Endothelial cell of umbilical vein (primary cell): Measurements from ENCODE around the gene TMEM37. TPM values are rescaled to one million over a fixed set of nuclear protein-coding genes. Genes with fewer than 3 reads are reported as not detected.

Source experiments
- BruUV-seq: library from RNA; stranded (reverse); fragments of 400-500 nt; replicated peaks from 2 replicates; lab custom pipeline; 2021; lab: Mats Ljungman, UMichigan
- CTCF ChIA-PET: fragments of 300-600, 350-600 bp; sonication (Branson Sonifier 250); formaldehyde crosslinking; loops from one replicate; lab custom pipeline; 2021; ENCODE audit warnings: antibody characterized with exemption, inconsistent platforms; lab: Charles Lee
- POLR2A ChIA-PET: fragments of 300-600, 350-600 bp; sonication (Branson Sonifier 250); formaldehyde crosslinking; loops from one replicate; lab custom pipeline; 2021; ENCODE audit warnings: antibody characterized with exemption, inconsistent platforms; lab: Charles Lee
- DNase-seq: peaks from one replicate; pipeline ENCODE4 v3.0.0-alpha.2; 2011; ENCODE audit warnings: low read depth, low spot score
- FAIRE-seq: peaks from 2 replicates; lab custom pipeline; 2011; peaks lifted over from hg19 to GRCh38; lab: Jason Lieb, UNC
- H2AFZ ChIP-seq: 2 replicates; pipeline ENCODE4 v1.6.0; 2012; ENCODE audit warnings: low read depth, low read length, control low read depth, inconsistent platforms
- H3K27ac ChIP-seq: 2 replicates; pipeline ENCODE4 v1.5.1; 2011; ENCODE audit warnings: low read depth, mild to moderate bottlenecking, control low read depth, low read length, moderate library complexity; ENCODE audit not compliant: insufficient read depth
- H3K27me3 ChIP-seq, 2 experiments: 2 replicates each; pipeline versions ENCODE4 v1.6.0 to v1.6.1; 2011; ENCODE audit warnings: low read length in 2 of 2, mixed read lengths in 1 of 2; ENCODE audit not compliant: control insufficient read depth in 2 of 2, insufficient read depth in 2 of 2
- H3K36me3 ChIP-seq, 2 experiments: 2 replicates in 1 of 2; 3 replicates in 1 of 2; pipeline ENCODE4 v1.5.1; 2011; ENCODE audit warnings: low read length in 2 of 2, mild to moderate bottlenecking in 1 of 2, moderate library complexity in 1 of 2; ENCODE audit not compliant: control insufficient read depth in 2 of 2, insufficient read depth in 2 of 2; ENCODE audit errors: extremely low read depth in 1 of 2
- H3K4me1 ChIP-seq: 3 replicates; pipeline ENCODE4 v1.5.1; 2011; ENCODE audit warnings: mild to moderate bottlenecking, low read length; ENCODE audit not compliant: control insufficient read depth, insufficient read depth; ENCODE audit errors: extremely low read depth
- H3K4me2 ChIP-seq: 2 replicates; pipeline ENCODE4 v1.6.1; 2011; ENCODE audit warnings: low read length, control low read depth, mixed read lengths; ENCODE audit not compliant: insufficient read depth
- H3K4me3 ChIP-seq, 3 experiments: fragments of 200-600 bp in 1 of 3; sonication (generic), shearing (Covaris generic) in 1 of 3; replicated peaks in 1 of 3; 2 replicates each; pipeline ENCODE4 v1.5.1; 2011 to 2016; ENCODE audit warnings: control low read depth in 3 of 3, low read length in 3 of 3, mild to moderate bottlenecking in 2 of 3, inconsistent platforms in 1 of 3, low read depth in 1 of 3, moderate library complexity in 1 of 3; ENCODE audit not compliant: insufficient read depth in 1 of 3
- H3K79me2 ChIP-seq: 2 replicates; pipeline ENCODE4 v1.6.0; 2012; ENCODE audit warnings: low read length, inconsistent platforms; ENCODE audit not compliant: control insufficient read depth, insufficient read depth
- H3K9ac ChIP-seq: replicated peaks from 2 replicates; pipeline ENCODE3; 2011; ENCODE audit warnings: low read length, control low read depth; ENCODE audit not compliant: insufficient read depth; ENCODE audit errors: extremely low read depth
- H3K9me1 ChIP-seq: replicated peaks from 3 replicates; pipeline ENCODE4 v1.6.0; 2011; ENCODE audit warnings: mild to moderate bottlenecking, low read length; ENCODE audit not compliant: control insufficient read depth, insufficient read depth; ENCODE audit errors: extremely low read depth
- H3K9me3 ChIP-seq: replicated peaks from 2 replicates; pipeline ENCODE4 v1.5.1; 2012; ENCODE audit warnings: low read length, inconsistent platforms; ENCODE audit not compliant: control insufficient read depth, insufficient read depth
- H4K20me1 ChIP-seq: replicated peaks from 2 replicates; pipeline ENCODE3; 2011; ENCODE audit warnings: mild to moderate bottlenecking, low read length; ENCODE audit not compliant: control insufficient read depth, insufficient read depth; ENCODE audit errors: extremely low read depth
- CTCF ChIP-seq, 2 donors: IDR thresholded peaks; 1 replicate in 1 of 2; 2 replicates in 1 of 2; pipeline ENCODE4 v1.5.1; 2011; ENCODE audit warnings: low read length in 2 of 2, mild to moderate bottlenecking in 2 of 2, moderate library complexity in 2 of 2, control low read depth in 1 of 2, inconsistent platforms in 1 of 2, low read depth in 1 of 2; ENCODE audit not compliant: insufficient read depth in 1 of 2; ENCODE audit errors: extremely low read depth in 1 of 2
- FOS ChIP-seq: IDR thresholded peaks from 2 replicates; pipeline ENCODE4 v1.6.1; 2011; ENCODE audit warnings: mild to moderate bottlenecking, low read length, moderate library complexity, borderline replicate concordance; ENCODE audit not compliant: insufficient read depth
- GATA2 ChIP-seq: IDR thresholded peaks from 2 replicates; pipeline ENCODE4 v1.7.0; 2011; ENCODE audit warnings: low read depth, mild to moderate bottlenecking, moderate library complexity, mixed read lengths, low read length; ENCODE audit not compliant: insufficient read length, insufficient read depth
- JUN ChIP-seq: IDR thresholded peaks from 2 replicates; pipeline ENCODE4 v1.6.1; 2011; ENCODE audit warnings: borderline replicate concordance, low read depth; ENCODE audit not compliant: insufficient read length, insufficient read depth
- MAX ChIP-seq: IDR thresholded peaks from 2 replicates; pipeline ENCODE4 v1.6.1; 2011; ENCODE audit not compliant: insufficient read depth, insufficient read length
- MYC ChIP-seq: IDR thresholded peaks from one replicate; pipeline ENCODE4 v1.6.1; 2011; ENCODE audit warnings: mild to moderate bottlenecking, low read depth, low read length
- POLR2A ChIP-seq: IDR thresholded peaks from 2 replicates; pipeline ENCODE4 v1.6.1; 2012; ENCODE audit warnings: low read depth, mild to moderate bottlenecking, control low read depth, low read length
- POLR2AphosphoS5 ChIP-seq: IDR thresholded peaks from 2 replicates; pipeline ENCODE4 v1.6.1; 2012; ENCODE audit warnings: low read depth, mild to moderate bottlenecking, control low read depth, low read length, moderate library complexity; ENCODE audit not compliant: insufficient read depth
- dilution Hi-C: fragments of 300-500 bp; cut with MboI; formaldehyde crosslinking; loops from one replicate; pipeline ENCODE4 v1.15.0; 2019; ENCODE audit warnings: low sequenced_read_pairs; ENCODE audit not compliant: extremely low pct_ligation_motif_present
- intact Hi-C: fragments of 100-400 bp; cut with micrococcal nuclease; formaldehyde crosslinking; loops from one replicate; pipeline ENCODE4 v1.10.0; 2022
- polyA plus RNA-seq, 4 experiments: library from polyadenylated mRNA; depleted of rRNA in 3 of 4; stranded (reverse) in 3 of 4; unstranded in 1 of 4; fragments of >200 nt; gene quantifications; 2 replicates each; pipeline versions ENCODE4 v1.2.1 to v1.2.3, GENCODE V29; 2011 to 2012; ENCODE audit warnings: missing spikeins in 1 of 4
- total RNA-seq: library from RNA; stranded (reverse); gene quantifications from 2 replicates; pipeline ENCODE4 v1.2.3, GENCODE V29; 2021

Gene TMEM37
- total and polyA plus RNA-seq, 2 donors (not counting 3 experiments of a cell fraction or from before 2014, with no cell fraction given): 3.5 to 16.2 TPM

GRCh38 chr2:119415630-119416029, 16.0 kb upstream of the TMEM37 start:
- H3K36me3 ChIP-seq: no peaks in the 10 kb centered on the region
- H3K27ac ChIP-seq: no peak overlapping the region
- dilution Hi-C loops: no loop called here
- DNase-seq (no peak), FAIRE-seq (no peak)
- H3K4me3 ChIP-seq: no peak overlapping the region
- H3K79me2 ChIP-seq: no peaks in the 10 kb centered on the region
- no peak overlapping the region for H3K9ac ChIP-seq
- H3K9me1 ChIP-seq: no peaks in the 10 kb centered on the region
- intact Hi-C loops: no loop called here
- H3K4me1 ChIP-seq: no peaks in the 10 kb centered on the region
- CTCF ChIA-PET: interaction anchor here (1.1 to 3.5 kb wide), 2 partner anchors 15 to 61 kb away, joined by 3 to 18 read pairs; no protein-coding TSS in a partner anchor
- no peak overlapping the region for H2AFZ ChIP-seq
- peaks cover 13 to 22% of the 10 kb centered on the region in 2 experiments for H3K27me3 ChIP-seq
- POLR2A ChIA-PET: no interaction called here
- TF ChIP-seq MAX (no peak), MYC (no peak), CTCF (IDR thresholded peaks at IDR 0.05; ENCODE audit: extremely low read depth in 1 of 2, insufficient read depth in 1 of 2, low read depth in 1 of 2, low read length in 2 of 2) (no peak), POLR2A (no peak), POLR2AphosphoS5 (no peak), JUN (no peak), FOS (no peak), GATA2 (no peak)
- H3K9me3 ChIP-seq: no peaks in the 10 kb centered on the region
- no TSS peak for BruUV-seq
- H4K20me1 ChIP-seq: no peaks in the 10 kb centered on the region
- no peak overlapping the region for H3K4me2 ChIP-seq
